ENCODE data around the gene CD300LB. TPM values are rescaled to one million over a fixed set of nuclear protein-coding genes. Genes with fewer than 3 reads are reported as not detected.

CD300LB gene
- polyA plus RNA-seq, 1 donor (not counting 4 experiments of a cell fraction or from before 2014, with no cell fraction given) = not detected

DNA sequence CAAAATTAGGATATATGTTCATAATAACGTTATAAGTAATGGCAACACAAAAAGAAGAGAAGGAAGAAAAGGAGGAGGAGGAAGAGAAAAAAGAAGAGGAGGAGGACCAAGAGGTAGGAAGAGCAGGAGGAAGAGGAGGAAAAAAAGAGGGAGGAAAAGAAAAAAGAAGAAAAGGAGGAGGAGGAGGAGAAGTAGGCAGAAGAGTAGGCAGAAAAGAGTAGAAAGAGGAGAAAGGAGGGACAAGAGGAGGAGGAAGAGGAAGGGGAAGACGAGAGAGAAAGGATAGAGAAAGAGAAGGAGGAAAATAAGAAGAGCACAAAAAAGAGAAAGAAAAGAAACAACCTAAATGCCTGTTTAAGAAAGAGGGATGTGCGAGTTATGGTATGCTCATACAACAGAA is 5.6 kb upstream of the CD300LB start:
- dilution Hi-C loops (cut with MboI; ENCODE audit: extremely low pct_ligation_motif_present, low sequenced_read_pairs) = no loop called here
- no peak for DNase-seq (ENCODE audit: low read depth, low spot score)
- no peak for FAIRE-seq

DNA sequence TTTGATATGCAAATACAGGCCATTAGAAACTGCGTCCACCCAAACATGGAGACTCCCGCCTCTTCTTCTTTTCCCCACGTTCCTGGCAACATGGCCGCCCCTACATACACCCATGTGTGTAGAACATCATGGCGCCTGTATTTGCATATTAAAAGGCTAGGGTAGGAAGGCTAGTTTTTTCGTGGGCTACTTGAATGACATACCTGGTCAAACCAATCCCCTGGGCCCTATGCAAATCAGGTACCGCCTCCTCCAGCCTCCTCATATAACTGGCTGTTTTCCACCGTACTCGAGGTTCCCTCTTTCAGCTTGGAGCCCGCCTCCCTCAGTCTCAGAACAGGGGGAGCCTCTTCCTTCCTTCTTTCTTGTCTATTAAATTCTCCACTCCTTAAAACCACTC is 840 bp upstream of the CD300LB start:
- no peaks in the 10 kb centered on the region for H3K27me3 ChIP-seq (ENCODE audit: control insufficient read depth, extremely low read depth, insufficient read depth, low read length)
- H3K4me1 ChIP-seq (ENCODE audit: control insufficient read depth, extremely low read depth, insufficient read depth, low read length) = no peaks in the 10 kb centered on the region
- FAIRE-seq = no peak
- no peaks in the 10 kb centered on the region for H4K20me1 ChIP-seq (ENCODE audit: control insufficient read depth, extremely low read depth, insufficient read depth, low read length)
- no peak for DNase-seq (ENCODE audit: low read depth, low spot score)
- no peak overlapping the region for H3K9ac ChIP-seq (ENCODE audit: control insufficient read depth, extremely low read depth, insufficient read depth, low read length)
- H3K4me3 ChIP-seq (ENCODE audit: control insufficient read depth in 2 of 3, extremely low read depth in 1 of 3, insufficient read depth in 2 of 3, low read depth in 1 of 3, low read length in 3 of 3) = no peak overlapping the region
- no peaks in the 10 kb centered on the region for H3K9me1 ChIP-seq (ENCODE audit: control insufficient read depth, extremely low read depth, insufficient read depth, low read length)
- H3K79me2 ChIP-seq (ENCODE audit: control insufficient read depth, insufficient read depth, low read length) = no peaks in the 10 kb centered on the region
- H3K36me3 ChIP-seq (ENCODE audit: control insufficient read depth in 2 of 2, extremely low read depth in 1 of 2, insufficient read depth in 2 of 2, low read length in 2 of 2) = no peaks in the 10 kb centered on the region
- H3K9me3 ChIP-seq (ENCODE audit: control insufficient read depth, low read depth, low read length) = no peaks in the 10 kb centered on the region
- H3K27ac ChIP-seq (ENCODE audit: control insufficient read depth, insufficient read depth, low read length) = no peak overlapping the region
- H2AFZ ChIP-seq (ENCODE audit: control insufficient read depth, low read length) = no peak overlapping the region
- no peak for TF ChIP-seq EZH2 (IDR thresholded peaks at IDR 0.05; ENCODE audit: low read length)
- TF ChIP-seq, protein P1, sequence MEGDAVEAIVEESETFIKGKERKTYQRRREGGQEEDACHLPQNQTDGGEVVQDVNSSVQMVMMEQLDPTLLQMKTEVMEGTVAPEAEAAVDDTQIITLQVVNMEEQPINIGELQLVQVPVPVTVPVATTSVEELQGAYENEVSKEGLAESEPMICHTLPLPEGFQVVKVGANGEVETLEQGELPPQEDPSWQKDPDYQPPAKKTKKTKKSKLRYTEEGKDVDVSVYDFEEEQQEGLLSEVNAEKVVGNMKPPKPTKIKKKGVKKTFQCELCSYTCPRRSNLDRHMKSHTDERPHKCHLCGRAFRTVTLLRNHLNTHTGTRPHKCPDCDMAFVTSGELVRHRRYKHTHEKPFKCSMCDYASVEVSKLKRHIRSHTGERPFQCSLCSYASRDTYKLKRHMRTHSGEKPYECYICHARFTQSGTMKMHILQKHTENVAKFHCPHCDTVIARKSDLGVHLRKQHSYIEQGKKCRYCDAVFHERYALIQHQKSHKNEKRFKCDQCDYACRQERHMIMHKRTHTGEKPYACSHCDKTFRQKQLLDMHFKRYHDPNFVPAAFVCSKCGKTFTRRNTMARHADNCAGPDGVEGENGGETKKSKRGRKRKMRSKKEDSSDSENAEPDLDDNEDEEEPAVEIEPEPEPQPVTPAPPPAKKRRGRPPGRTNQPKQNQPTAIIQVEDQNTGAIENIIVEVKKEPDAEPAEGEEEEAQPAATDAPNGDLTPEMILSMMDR (optimal IDR thresholded peaks at IDR 0.05 in 1 of 3, IDR thresholded peaks at IDR 0.05 in 1 of 3, conservative IDR thresholded peaks at IDR 0.05 in 1 of 3; ENCODE audit: extremely low read depth in 1 of 3, insufficient read depth in 2 of 3, low read length in 3 of 3) = no peak
- no peak overlapping the region for H3K4me2 ChIP-seq (ENCODE audit: control insufficient read depth, extremely low read depth, insufficient read depth, low read depth, low read length)
- dilution Hi-C loops (cut with MboI; ENCODE audit: extremely low pct_ligation_motif_present, low sequenced_read_pairs) = no loop called here

More for the DNA sequence above, 5.6 kb upstream of the CD300LB start:
- Histone ChIP-seq H3K79me2 (ENCODE audit: control insufficient read depth, insufficient read depth, low read length) (no peaks in the 10 kb centered on the region), H3K4me2 (ENCODE audit: control insufficient read depth, extremely low read depth, insufficient read depth, low read depth, low read length) (no peak overlapping the region), H3K36me3 (ENCODE audit: control insufficient read depth in 2 of 2, extremely low read depth in 1 of 2, insufficient read depth in 2 of 2, low read length in 2 of 2) (no peaks in the 10 kb centered on the region), H3K27ac (ENCODE audit: control insufficient read depth, insufficient read depth, low read length) (no peak overlapping the region), H3K4me1 (ENCODE audit: control insufficient read depth, extremely low read depth, insufficient read depth, low read length) (no peaks in the 10 kb centered on the region), H3K27me3 (ENCODE audit: control insufficient read depth, extremely low read depth, insufficient read depth, low read length) (peaks cover 8% of the 10 kb centered on the region), H3K9me3 (ENCODE audit: control insufficient read depth, low read depth, low read length) (no peaks in the 10 kb centered on the region), H3K9ac (ENCODE audit: control insufficient read depth, extremely low read depth, insufficient read depth, low read length) (no peak overlapping the region), H3K4me3 (ENCODE audit: control insufficient read depth in 2 of 3, extremely low read depth in 1 of 3, insufficient read depth in 2 of 3, low read depth in 1 of 3, low read length in 3 of 3) (no peak overlapping the region), H3K9me1 (ENCODE audit: control insufficient read depth, extremely low read depth, insufficient read depth, low read length) (no peaks in the 10 kb centered on the region), H2AFZ (ENCODE audit: control insufficient read depth, low read length) (no peak overlapping the region), H4K20me1 (ENCODE audit: control insufficient read depth, extremely low read depth, insufficient read depth, low read length) (no peaks in the 10 kb centered on the region)
- TF ChIP-seq, protein P1 (optimal IDR thresholded peaks at IDR 0.05 in 1 of 3, IDR thresholded peaks at IDR 0.05 in 1 of 3, conservative IDR thresholded peaks at IDR 0.05 in 1 of 3; ENCODE audit: extremely low read depth in 1 of 3, insufficient read depth in 2 of 3, low read length in 3 of 3) = no peak
- TF ChIP-seq EZH2 (IDR thresholded peaks at IDR 0.05; ENCODE audit: low read length) = no peak

Measured in keratinocyte (primary cell).